H9 (cell line): ENCODE measurements around the gene MRPS27. TPM values are rescaled to one million over a fixed set of nuclear protein-coding genes. Genes with fewer than 3 reads are reported as not detected.

Experiments used
- DNase-seq: peaks from one replicate; pipeline ENCODE4 v3.0.0-alpha.2; 2017
- H2AFZ ChIP-seq: one replicate; pipeline ENCODE4 v1.6.1; 2013; ENCODE audit warnings: mild to moderate bottlenecking, low read length, control low read depth, moderate library complexity
- H2AK5ac ChIP-seq: 2 replicates; pipeline ENCODE4 v1.6.1; 2013; ENCODE audit warnings: low read length, control low read depth, mixed read lengths; ENCODE audit not compliant: insufficient read length
- H2BK120ac ChIP-seq: one replicate; pipeline ENCODE4 v1.6.1; 2013; ENCODE audit warnings: low read depth, mild to moderate bottlenecking, low read length, control low read depth, inconsistent platforms; ENCODE audit not compliant: poor library complexity, severe bottlenecking
- H2BK12ac ChIP-seq: 2 replicates; pipeline ENCODE4 v1.6.1; 2013; ENCODE audit warnings: low read length, control low read depth, mixed read lengths, low read depth; ENCODE audit not compliant: insufficient read length
- H2BK15ac ChIP-seq: 2 replicates; pipeline ENCODE4 v1.6.1; 2013; ENCODE audit warnings: low read depth, low read length, control low read depth
- H2BK20ac ChIP-seq: one replicate; pipeline ENCODE4 v1.6.1; 2013; ENCODE audit warnings: low read depth, mild to moderate bottlenecking, low read length, control low read depth, inconsistent platforms; ENCODE audit not compliant: poor library complexity, severe bottlenecking
- H2BK5ac ChIP-seq: 2 replicates; pipeline ENCODE4 v1.6.1; 2013; ENCODE audit warnings: low read length, control low read depth, mixed read lengths; ENCODE audit not compliant: insufficient read length
- H3K14ac ChIP-seq: 2 replicates; pipeline ENCODE4 v1.6.1; 2013; ENCODE audit warnings: low read length, control low read depth; ENCODE audit not compliant: insufficient read depth
- H3K18ac ChIP-seq: 2 replicates; pipeline ENCODE4 v1.6.1; 2013; ENCODE audit warnings: low read depth, mild to moderate bottlenecking, mixed read lengths, low read length, control low read depth; ENCODE audit not compliant: insufficient read length
- H3K23ac ChIP-seq: 2 replicates; pipeline ENCODE4 v1.6.1; 2013; ENCODE audit warnings: low read length, control low read depth, mixed read lengths, low read depth; ENCODE audit not compliant: insufficient read length
- H3K23me2 ChIP-seq: 2 replicates; pipeline ENCODE4 v1.6.1; 2013; ENCODE audit warnings: low read depth, mild to moderate bottlenecking, mixed read lengths, low read length, control low read depth; ENCODE audit not compliant: insufficient read length, poor library complexity, severe bottlenecking
- H3K27ac ChIP-seq: 2 replicates; pipeline ENCODE4 v1.5.1; 2013; ENCODE audit warnings: low read length, control low read depth, mixed read lengths, low read depth; ENCODE audit not compliant: insufficient read length
- H3K27me3 ChIP-seq: 2 replicates; pipeline ENCODE4 v1.6.1; 2013; ENCODE audit warnings: low read length, control low read depth, inconsistent platforms; ENCODE audit not compliant: insufficient read depth
- H3K4ac ChIP-seq: 2 replicates; pipeline ENCODE4 v1.6.1; 2013; ENCODE audit warnings: low read depth, mild to moderate bottlenecking, control low read depth, inconsistent platforms, low read length, moderate library complexity
- H3K4me1 ChIP-seq: 2 replicates; pipeline ENCODE4 v1.6.1; 2013; ENCODE audit warnings: low read length, control low read depth, inconsistent platforms; ENCODE audit not compliant: insufficient read depth
- H3K4me2 ChIP-seq: 2 replicates; pipeline ENCODE4 v1.6.1; 2013; ENCODE audit warnings: low read length, control low read depth, mixed read lengths; ENCODE audit not compliant: insufficient read length, insufficient read depth
- H3K56ac ChIP-seq: 2 replicates; pipeline ENCODE4 v1.6.1; 2013; ENCODE audit warnings: low read depth, mild to moderate bottlenecking, mixed read lengths, low read length, control low read depth; ENCODE audit not compliant: insufficient read length
- H3K79me1 ChIP-seq: 2 replicates; pipeline ENCODE4 v1.6.1; 2013; ENCODE audit warnings: low read depth, mild to moderate bottlenecking, moderate library complexity, low read length, control low read depth, inconsistent platforms; ENCODE audit not compliant: insufficient read depth, poor library complexity, severe bottlenecking
- H3K79me2 ChIP-seq: 2 replicates; pipeline ENCODE4 v1.6.1; 2013; ENCODE audit warnings: low read length, control low read depth, inconsistent platforms; ENCODE audit not compliant: insufficient read depth
- H3K9ac ChIP-seq: 2 replicates; pipeline ENCODE4 v1.6.1; 2013; ENCODE audit warnings: low read length, control low read depth, mixed read lengths; ENCODE audit not compliant: insufficient read length; ENCODE audit errors: extremely low read depth
- H3K9me3 ChIP-seq: one replicate; pipeline ENCODE4 v1.6.1; 2013; ENCODE audit warnings: low read depth, low read length, inconsistent platforms; ENCODE audit not compliant: control insufficient read depth
- H3T11ph ChIP-seq: one replicate; pipeline ENCODE4 v1.6.1; 2013; ENCODE audit warnings: mild to moderate bottlenecking, low read length, control low read depth, inconsistent platforms
- H4K20me1 ChIP-seq: one replicate; pipeline ENCODE4 v1.6.1; 2013; ENCODE audit not compliant: control insufficient read depth, insufficient read length, insufficient read depth
- H4K5ac ChIP-seq: 2 replicates; pipeline ENCODE4 v1.6.1; 2013; ENCODE audit warnings: low read depth, mild to moderate bottlenecking, mixed read lengths, low read length, control low read depth; ENCODE audit not compliant: insufficient read length
- H4K8ac ChIP-seq: replicated peaks from 2 replicates; pipeline ENCODE4 v1.6.1; 2013; ENCODE audit warnings: low read length, control low read depth, mixed read lengths, low read depth; ENCODE audit not compliant: insufficient read length
- H4K91ac ChIP-seq: 2 replicates; pipeline ENCODE4 v1.6.1; 2013; ENCODE audit warnings: low read depth, mild to moderate bottlenecking, moderate library complexity, mixed read lengths, low read length, control low read depth; ENCODE audit not compliant: insufficient read length
- H3K27ac Mint-ChIP-seq, 3 experiments: 2 replicates in 2 of 3; 3 replicates in 1 of 3; pipeline ENCODE4 v1.8.0; 2020 to 2021; ENCODE audit warnings: mixed read lengths in 3 of 3, mild to moderate bottlenecking in 1 of 3, moderate library complexity in 1 of 3
- H3K27me3 Mint-ChIP-seq: 2 replicates; pipeline ENCODE4 v1.8.0; 2021; ENCODE audit warnings: low read depth, mild to moderate bottlenecking, moderate library complexity, mixed read lengths
- H3K36me3 Mint-ChIP-seq, 3 experiments: 2 replicates in 2 of 3; 3 replicates in 1 of 3; pipeline ENCODE4 v1.8.0; 2020 to 2021; ENCODE audit warnings: low read depth in 3 of 3, mixed read lengths in 3 of 3; ENCODE audit not compliant: insufficient read depth in 1 of 3
- H3K4me1 Mint-ChIP-seq, 2 experiments: 2 replicates each; pipeline ENCODE4 v1.8.0; 2020; ENCODE audit warnings: mixed read lengths in 2 of 2
- H3K4me3 Mint-ChIP-seq, 2 experiments: 2 replicates in 1 of 2; 3 replicates in 1 of 2; pipeline ENCODE4 v1.8.0; 2020 to 2021; ENCODE audit warnings: mild to moderate bottlenecking in 2 of 2, mixed read lengths in 2 of 2, moderate library complexity in 1 of 2
- H3K9me3 Mint-ChIP-seq, 2 experiments: 2 replicates in 1 of 2; 3 replicates in 1 of 2; pipeline ENCODE4 v1.8.0; 2020; ENCODE audit warnings: mild to moderate bottlenecking in 2 of 2, mixed read lengths in 2 of 2, moderate library complexity in 1 of 2
- WGBS: extraction: QIAGEN DNeasy Blood & Tissue Kit; methylation state at CpG from one replicate; pipeline ENCODE4 v1.1.7; 2013; ENCODE audit warnings: missing lambda C conversion rate, low lambda C conversion rate, mixed read lengths; ENCODE audit not compliant: insufficient read length; ENCODE audit errors: extremely low coverage; 5-methylcytosine and 5-hydroxymethylcytosine counted together
- total RNA-seq: library from RNA; stranded (reverse); gene quantifications from 2 replicates; pipeline ENCODE4 v1.2.1, GENCODE V29; 2021
- TF ChIP-seq, protein P1 (sequence below): fragments of 200-600 bp; sonication (generic); conservative IDR thresholded peaks from 3 replicates; pipeline ENCODE4 v1.8.0; 2021; ENCODE audit warnings: antibody characterized with exemption, mild to moderate bottlenecking

The MRPS27 gene
- total RNA-seq, 1 experiment from 2014 or later = 83.3 TPM

DNA sequence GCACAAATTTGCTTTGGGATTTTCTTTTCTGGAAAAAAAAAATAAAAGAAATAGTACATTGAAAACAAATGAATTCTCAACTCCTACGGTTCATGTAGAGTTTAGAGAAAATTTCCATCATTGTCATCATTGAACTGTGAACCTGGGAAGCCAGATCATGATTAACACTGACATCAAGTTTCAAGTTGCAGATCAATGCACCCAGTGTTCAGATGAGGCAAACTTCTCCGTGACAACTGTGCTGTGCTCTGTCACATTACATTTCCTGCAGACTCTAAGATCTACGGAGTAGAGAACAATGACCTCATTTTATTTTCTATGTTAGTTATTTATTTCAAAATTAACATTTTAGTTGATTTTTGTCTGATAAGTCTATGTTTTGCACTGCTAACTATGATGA, 113.0 kb downstream of the MRPS27 start:
- H3K18ac ChIP-seq = no peak overlapping the region
- H3K27me3 Mint-ChIP-seq = peaks cover 11% of the 10 kb centered on the region
- no peaks in the 10 kb centered on the region for H3K79me1 ChIP-seq
- no peak overlapping the region for H3K4ac ChIP-seq
- H3K4me2 ChIP-seq = no peak overlapping the region
- H3K14ac ChIP-seq = no peak overlapping the region
- no peak overlapping the region for H3K4me3 Mint-ChIP-seq
- H2BK120ac ChIP-seq = no peak overlapping the region
- no peak overlapping the region for H2BK20ac ChIP-seq
- no peak overlapping the region for H2AFZ ChIP-seq
- no peaks in the 10 kb centered on the region for H4K20me1 ChIP-seq
- TF ChIP-seq, protein P1, sequence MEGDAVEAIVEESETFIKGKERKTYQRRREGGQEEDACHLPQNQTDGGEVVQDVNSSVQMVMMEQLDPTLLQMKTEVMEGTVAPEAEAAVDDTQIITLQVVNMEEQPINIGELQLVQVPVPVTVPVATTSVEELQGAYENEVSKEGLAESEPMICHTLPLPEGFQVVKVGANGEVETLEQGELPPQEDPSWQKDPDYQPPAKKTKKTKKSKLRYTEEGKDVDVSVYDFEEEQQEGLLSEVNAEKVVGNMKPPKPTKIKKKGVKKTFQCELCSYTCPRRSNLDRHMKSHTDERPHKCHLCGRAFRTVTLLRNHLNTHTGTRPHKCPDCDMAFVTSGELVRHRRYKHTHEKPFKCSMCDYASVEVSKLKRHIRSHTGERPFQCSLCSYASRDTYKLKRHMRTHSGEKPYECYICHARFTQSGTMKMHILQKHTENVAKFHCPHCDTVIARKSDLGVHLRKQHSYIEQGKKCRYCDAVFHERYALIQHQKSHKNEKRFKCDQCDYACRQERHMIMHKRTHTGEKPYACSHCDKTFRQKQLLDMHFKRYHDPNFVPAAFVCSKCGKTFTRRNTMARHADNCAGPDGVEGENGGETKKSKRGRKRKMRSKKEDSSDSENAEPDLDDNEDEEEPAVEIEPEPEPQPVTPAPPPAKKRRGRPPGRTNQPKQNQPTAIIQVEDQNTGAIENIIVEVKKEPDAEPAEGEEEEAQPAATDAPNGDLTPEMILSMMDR = no peak
- no peak overlapping the region for H2AK5ac ChIP-seq
- H3K36me3 Mint-ChIP-seq = peaks cover 22 to 48% (median 39%) of the 10 kb centered on the region in 3 experiments; a peak in 6 of 7 replicates
- no peak overlapping the region for H4K91ac ChIP-seq
- no CpG with 5 or more reads among the region's 3 CpGs for WGBS
- no peak overlapping the region for H3K56ac ChIP-seq
- no peaks in the 10 kb centered on the region for H3K9me3 Mint-ChIP-seq
- no peak for DNase-seq
- no peak overlapping the region for H2BK12ac ChIP-seq
- no peaks in the 10 kb centered on the region for H3K23me2 ChIP-seq
- H4K5ac ChIP-seq = no peak overlapping the region
- H3K27ac ChIP-seq = no peak overlapping the region
- H3K9ac ChIP-seq = no peak overlapping the region
- H3K27me3 ChIP-seq = no peaks in the 10 kb centered on the region
- no peak overlapping the region for H3K23ac ChIP-seq
- no peaks in the 10 kb centered on the region for H3K79me2 ChIP-seq
- no peaks in the 10 kb centered on the region; the same call in 1 of the 2 replicates for H3K4me1 ChIP-seq
- H3K9me3 ChIP-seq = no peaks in the 10 kb centered on the region
- H3T11ph ChIP-seq = no peak overlapping the region
- H2BK5ac ChIP-seq = no peak overlapping the region
- H3K4me1 Mint-ChIP-seq = peaks cover 32 to 37% of the 10 kb centered on the region in 2 experiments
- H2BK15ac ChIP-seq = no peak overlapping the region
- H3K27ac Mint-ChIP-seq = no peak overlapping the region
- no peak overlapping the region for H4K8ac ChIP-seq
